ENCODE results near the gene CNOT8.
"Not testable (repeated sequence)": the region's sequence is repeated elsewhere in the genome, so short reads cannot be mapped to it uniquely, and the experiment has no call there.

CNOT8 gene

GRCh38 chr5:154858297-154858971 lies at the start of gene CNOT8:
Gene CNOT8 (plus strand): TSS chr5:154858627. CDS start chr5:154863279, 4,652 bp downstream.
- peak; percentile 86 for DNase-seq

GRCh38 chr5:154811239-154811638 lies 47.2 kb upstream of the CNOT8 start:
- DNase-seq = no peak

GRCh38 chr5:154811653-154812465 lies 46.6 kb upstream of the CNOT8 start:
- no peak for DNase-seq

GRCh38 chr5:154813158-154813557 lies 45.3 kb upstream of the CNOT8 start:
- no peak for DNase-seq

- no peak for DNase-seq
Measured at GRCh38 chr5:154813736-154814135, 44.7 kb upstream of the CNOT8 start.

- DNase-seq = no peak
Measured at GRCh38 chr5:154815025-154815424, 43.4 kb upstream of the CNOT8 start.

GRCh38 chr5:154815684-154816247 lies 42.7 kb upstream of the CNOT8 start:
- DNase-seq = no peak

GRCh38 chr5:154816891-154817492 lies 41.4 kb upstream of the CNOT8 start:
- DNase-seq = no peak

- DNase-seq = no peak
Measured at GRCh38 chr5:154817815-154818214, 40.6 kb upstream of the CNOT8 start.

- no peak for DNase-seq
Measured at GRCh38 chr5:154818471-154819116, 39.8 kb upstream of the CNOT8 start.

- no peak for DNase-seq
Measured at GRCh38 chr5:154819546-154819945, 38.9 kb upstream of the CNOT8 start.

- no peak for DNase-seq
Measured at GRCh38 chr5:154820383-154820782, 38.0 kb upstream of the CNOT8 start.

- not testable (repeated sequence) for DNase-seq
Measured at GRCh38 chr5:154822896-154823295, 35.5 kb upstream of the CNOT8 start.

- DNase-seq = no peak
Measured at GRCh38 chr5:154823605-154824004, 34.8 kb upstream of the CNOT8 start.

- DNase-seq = no peak
Measured at GRCh38 chr5:154824070-154824469, 34.4 kb upstream of the CNOT8 start.

GRCh38 chr5:154829181-154829588 lies 29.2 kb upstream of the CNOT8 start:
- DNase-seq = no peak

GRCh38 chr5:154829589-154830218 lies 28.7 kb upstream of the CNOT8 start:
- no peak for DNase-seq

GRCh38 chr5:154830219-154830595 lies 28.2 kb upstream of the CNOT8 start:
- DNase-seq = no peak

GRCh38 chr5:154830596-154830995 lies 27.8 kb upstream of the CNOT8 start:
- DNase-seq = no peak

- DNase-seq = no peak
Measured at GRCh38 chr5:154831451-154831850, 27.0 kb upstream of the CNOT8 start.

GRCh38 chr5:154832804-154833203 lies 25.6 kb upstream of the CNOT8 start:
- not testable (repeated sequence) for DNase-seq

- DNase-seq = no peak
Measured at GRCh38 chr5:154834053-154834452, 24.4 kb upstream of the CNOT8 start.

GRCh38 chr5:154835701-154836052 lies 22.8 kb upstream of the CNOT8 start:
- not testable (repeated sequence) for DNase-seq
